Gastrocnemius medialis (tissue), 4 donors: ENCODE data around the gene TMEM236.

ENCODE experiments used
- POLR2A ChIP-seq, 2 donors: fragments of 450-650 bp; IDR thresholded peaks; one replicate each; pipeline ENCODE4 v1.6.1; 2017; ENCODE audit warnings: antibody characterized with exemption in 2 of 2, mild to moderate bottlenecking in 2 of 2, moderate library complexity in 2 of 2
- TF ChIP-seq, protein P1 (sequence below), 5 experiments: fragments of 450-650 bp in 3 of 5; fragments of 200-600 bp in 2 of 5; sonication (generic) in 2 of 5; IDR thresholded peaks in 4 of 5; conservative IDR thresholded peaks in 1 of 5; 1 replicate in 4 of 5; 2 replicates in 1 of 5; pipeline ENCODE4 v1.5.1; 2016 to 2019; ENCODE audit warnings: antibody characterized with exemption in 5 of 5, mild to moderate bottlenecking in 3 of 5, moderate library complexity in 3 of 5

DNA sequence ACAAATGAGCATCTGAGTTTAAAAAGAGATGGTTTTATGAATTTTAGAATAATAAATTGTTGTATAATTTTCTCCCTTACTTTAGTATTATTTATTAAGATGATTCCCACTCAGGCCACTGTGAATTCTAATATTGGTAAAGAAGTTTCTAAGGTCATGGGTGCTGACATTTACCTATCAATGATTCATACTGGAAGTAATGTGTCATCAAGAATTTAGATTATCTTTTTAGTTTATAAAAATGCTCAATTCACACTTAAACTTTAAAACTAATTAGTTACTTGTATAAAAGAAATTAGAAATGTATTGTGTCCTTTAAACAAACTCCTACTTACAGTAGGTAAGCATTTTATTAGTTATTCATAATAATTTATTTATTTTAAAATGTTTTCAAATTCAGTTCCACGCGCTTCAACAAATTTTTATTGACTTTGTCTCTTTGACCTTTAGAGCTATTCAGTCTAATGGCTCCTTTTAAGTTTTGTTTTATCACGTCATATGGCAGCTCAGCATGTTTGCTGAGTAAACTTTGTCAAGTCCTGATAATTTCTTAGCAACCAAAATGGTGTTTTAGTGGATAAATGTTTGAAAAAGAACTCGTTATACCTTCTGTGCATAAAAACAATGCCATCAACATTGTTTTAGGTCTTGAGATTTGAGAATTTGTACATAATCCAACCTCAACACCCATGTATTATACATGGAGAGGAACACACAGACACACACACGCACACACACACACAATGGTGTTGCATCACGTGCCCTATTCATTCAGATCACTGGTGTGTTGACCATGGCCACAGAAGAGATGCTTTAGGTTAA is 42.0 kb downstream of the TMEM236 start:
- TF ChIP-seq, protein P1, sequence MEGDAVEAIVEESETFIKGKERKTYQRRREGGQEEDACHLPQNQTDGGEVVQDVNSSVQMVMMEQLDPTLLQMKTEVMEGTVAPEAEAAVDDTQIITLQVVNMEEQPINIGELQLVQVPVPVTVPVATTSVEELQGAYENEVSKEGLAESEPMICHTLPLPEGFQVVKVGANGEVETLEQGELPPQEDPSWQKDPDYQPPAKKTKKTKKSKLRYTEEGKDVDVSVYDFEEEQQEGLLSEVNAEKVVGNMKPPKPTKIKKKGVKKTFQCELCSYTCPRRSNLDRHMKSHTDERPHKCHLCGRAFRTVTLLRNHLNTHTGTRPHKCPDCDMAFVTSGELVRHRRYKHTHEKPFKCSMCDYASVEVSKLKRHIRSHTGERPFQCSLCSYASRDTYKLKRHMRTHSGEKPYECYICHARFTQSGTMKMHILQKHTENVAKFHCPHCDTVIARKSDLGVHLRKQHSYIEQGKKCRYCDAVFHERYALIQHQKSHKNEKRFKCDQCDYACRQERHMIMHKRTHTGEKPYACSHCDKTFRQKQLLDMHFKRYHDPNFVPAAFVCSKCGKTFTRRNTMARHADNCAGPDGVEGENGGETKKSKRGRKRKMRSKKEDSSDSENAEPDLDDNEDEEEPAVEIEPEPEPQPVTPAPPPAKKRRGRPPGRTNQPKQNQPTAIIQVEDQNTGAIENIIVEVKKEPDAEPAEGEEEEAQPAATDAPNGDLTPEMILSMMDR (IDR thresholded peaks at IDR 0.05 in 4 of 5, conservative IDR thresholded peaks at IDR 0.05 in 1 of 5), result no peak
- no peak for TF ChIP-seq POLR2A (IDR thresholded peaks at IDR 0.05)
